ENCODE results near the gene NEK1.

Gene NEK1

GRCh38 chr4:169620880-169621248 lies 8.5 kb upstream of the NEK1 start:
- Histone ChIP-seq H3K27me3 (ENCODE audit: insufficient read depth, low read length, poor library complexity) (no peaks in the 10 kb centered on the region), H3K56ac (ENCODE audit: low read length) (peak overlapping the region; percentile 92), H3K4me2 (ENCODE audit: low read length) (peak overlapping the region; percentile 94), H2BK120ac (ENCODE audit: low read depth, low read length) (no peak overlapping the region), H3K79me2 (ENCODE audit: control insufficient read depth, insufficient read depth, low read length) (peaks cover 24% of the 10 kb centered on the region), H2BK15ac (replicated peaks; ENCODE audit: low read depth) (no peak overlapping the region), H3K18ac (ENCODE audit: low read length) (peak overlapping the region; percentile 34), H4K5ac (ENCODE audit: low read length) (no peak overlapping the region), H3K9ac (ENCODE audit: low read length) (peak overlapping the region; percentile 93), H2BK5ac (ENCODE audit: low read length) (no peak overlapping the region), H3K36me3 (ENCODE audit: control insufficient read depth, insufficient read depth, low read length) (no peaks in the 10 kb centered on the region), H3K23ac (ENCODE audit: low read length) (no peak overlapping the region), H3K4me3 (ENCODE audit: low read length) (peak overlapping the region; percentile 70), H2AK5ac (ENCODE audit: low read length) (no peak overlapping the region), H3K4me1 (ENCODE audit: control insufficient read depth, low read depth, low read length) (peaks cover 2% of the 10 kb centered on the region), H4K8ac (ENCODE audit: low read depth, low read length) (no peak overlapping the region), H3K79me1 (ENCODE audit: low read length) (peaks cover 7% of the 10 kb centered on the region), H3K27ac (ENCODE audit: low read depth, low read length) (peak overlapping the region; percentile 64), H3K4ac (ENCODE audit: low read depth, low read length) (no peak overlapping the region)
- WGBS (ENCODE audit: extremely low coverage, insufficient coverage, low lambda C conversion rate) = no CpG with 5 or more reads among the region's 14 CpGs
- peak; percentile 62 for DNase-seq

- Histone ChIP-seq H3K27ac (ENCODE audit: low read depth, low read length) (peak within 1 kb of the TSS; percentile 64), H2BK5ac (ENCODE audit: low read length) (no peak within 1 kb of the TSS), H3K36me3 (ENCODE audit: control insufficient read depth, insufficient read depth, low read length) (no peaks in the 10 kb centered on the region), H4K8ac (ENCODE audit: low read depth, low read length) (no peak within 1 kb of the TSS), H3K4me2 (ENCODE audit: low read length) (peak within 1 kb of the TSS; percentile 94), H3K27me3 (ENCODE audit: insufficient read depth, low read length, poor library complexity) (no peaks in the 10 kb centered on the region), H2AK5ac (ENCODE audit: low read length) (no peak within 1 kb of the TSS), H3K4me3 (ENCODE audit: low read length) (peak within 1 kb of the TSS; percentile 76), H3K9ac (ENCODE audit: low read length) (peak within 1 kb of the TSS; percentile 93), H3K23ac (ENCODE audit: low read length) (no peak within 1 kb of the TSS), H2BK120ac (ENCODE audit: low read depth, low read length) (no peak within 1 kb of the TSS), H4K5ac (ENCODE audit: low read length) (no peak within 1 kb of the TSS), H3K56ac (ENCODE audit: low read length) (peak within 1 kb of the TSS; percentile 92), H2BK15ac (replicated peaks; ENCODE audit: low read depth) (no peak within 1 kb of the TSS), H3K79me2 (ENCODE audit: control insufficient read depth, insufficient read depth, low read length) (peaks cover 19% of the 10 kb centered on the region), H3K4me1 (ENCODE audit: control insufficient read depth, low read depth, low read length) (peaks cover 2% of the 10 kb centered on the region), H3K79me1 (ENCODE audit: low read length) (peaks cover 4% of the 10 kb centered on the region), H3K18ac (ENCODE audit: low read length) (peak within 1 kb of the TSS; percentile 34), H3K4ac (ENCODE audit: low read depth, low read length) (no peak within 1 kb of the TSS)
- no CpG with 5 or more reads among the region's 67 CpGs for WGBS (ENCODE audit: extremely low coverage, insufficient coverage, low lambda C conversion rate)
- DNase-seq = peak; percentile 99
Observed at GRCh38 chr4:169619958-169620879, 7.8 kb upstream of the NEK1 start, which contains the start of gene CLCN3. Gene CLCN3, plus strand, starts transcription at chr4:169620578. Its CDS starts 15,351 bp downstream, at chr4:169635929.

GRCh38 chr4:169619518-169619957 lies 7.2 kb upstream of the NEK1 start:
- H3K79me1 ChIP-seq (ENCODE audit: low read length) = peaks cover 4% of the 10 kb centered on the region
- H2BK120ac ChIP-seq (ENCODE audit: low read depth, low read length) = no peak overlapping the region
- peak overlapping the region; percentile 83 for H3K9ac ChIP-seq (ENCODE audit: low read length)
- H4K8ac ChIP-seq (ENCODE audit: low read depth, low read length) = no peak overlapping the region
- H3K36me3 ChIP-seq (ENCODE audit: control insufficient read depth, insufficient read depth, low read length) = no peaks in the 10 kb centered on the region
- DNase-seq = peak; percentile 76
- no peak overlapping the region for H3K18ac ChIP-seq (ENCODE audit: low read length)
- H3K4me2 ChIP-seq (ENCODE audit: low read length) = peak overlapping the region; percentile 81
- WGBS (ENCODE audit: extremely low coverage, insufficient coverage, low lambda C conversion rate) = no CpG with 5 or more reads among the region's 12 CpGs
- peaks cover 2% of the 10 kb centered on the region for H3K4me1 ChIP-seq (ENCODE audit: control insufficient read depth, low read depth, low read length)
- H3K79me2 ChIP-seq (ENCODE audit: control insufficient read depth, insufficient read depth, low read length) = peaks cover 16% of the 10 kb centered on the region
- no peak overlapping the region for H2AK5ac ChIP-seq (ENCODE audit: low read length)
- no peak overlapping the region for H3K23ac ChIP-seq (ENCODE audit: low read length)
- H4K5ac ChIP-seq (ENCODE audit: low read length) = no peak overlapping the region
- H3K4ac ChIP-seq (ENCODE audit: low read depth, low read length) = no peak overlapping the region
- peak overlapping the region; percentile 76 for H3K4me3 ChIP-seq (ENCODE audit: low read length)
- no peak overlapping the region for H2BK15ac ChIP-seq (replicated peaks; ENCODE audit: low read depth)
- H3K56ac ChIP-seq (ENCODE audit: low read length) = peak overlapping the region; percentile 85
- no peak overlapping the region for H2BK5ac ChIP-seq (ENCODE audit: low read length)
- no peaks in the 10 kb centered on the region for H3K27me3 ChIP-seq (ENCODE audit: insufficient read depth, low read length, poor library complexity)
- H3K27ac ChIP-seq (ENCODE audit: low read depth, low read length) = peak overlapping the region; percentile 30

- no peaks in the 10 kb centered on the region for H3K36me3 ChIP-seq (ENCODE audit: control insufficient read depth, insufficient read depth, low read length)
- DNase-seq = no peak
- no peak overlapping the region for H3K4me2 ChIP-seq (ENCODE audit: low read length)
- H3K9ac ChIP-seq (ENCODE audit: low read length) = no peak overlapping the region
- H2BK5ac ChIP-seq (ENCODE audit: low read length) = no peak overlapping the region
- no CpG with 5 or more reads among the region's 4 CpGs for WGBS (ENCODE audit: extremely low coverage, insufficient coverage, low lambda C conversion rate)
- no peak overlapping the region for H4K5ac ChIP-seq (ENCODE audit: low read length)
- no peak overlapping the region for H3K23ac ChIP-seq (ENCODE audit: low read length)
- no peak overlapping the region for H3K56ac ChIP-seq (ENCODE audit: low read length)
- H3K4ac ChIP-seq (ENCODE audit: low read depth, low read length) = no peak overlapping the region
- no peak overlapping the region for H2BK15ac ChIP-seq (replicated peaks; ENCODE audit: low read depth)
- no peak overlapping the region for H3K27ac ChIP-seq (ENCODE audit: low read depth, low read length)
- peaks cover 2% of the 10 kb centered on the region for H3K4me1 ChIP-seq (ENCODE audit: control insufficient read depth, low read depth, low read length)
- no peak overlapping the region for H2AK5ac ChIP-seq (ENCODE audit: low read length)
- H4K8ac ChIP-seq (ENCODE audit: low read depth, low read length) = no peak overlapping the region
- H3K79me2 ChIP-seq (ENCODE audit: control insufficient read depth, insufficient read depth, low read length) = peaks cover 16% of the 10 kb centered on the region
- no peaks in the 10 kb centered on the region for H3K27me3 ChIP-seq (ENCODE audit: insufficient read depth, low read length, poor library complexity)
- peaks cover 4% of the 10 kb centered on the region for H3K79me1 ChIP-seq (ENCODE audit: low read length)
- no peak overlapping the region for H3K4me3 ChIP-seq (ENCODE audit: low read length)
- no peak overlapping the region for H3K18ac ChIP-seq (ENCODE audit: low read length)
- no peak overlapping the region for H2BK120ac ChIP-seq (ENCODE audit: low read depth, low read length)
Observed at GRCh38 chr4:169618986-169619385, 6.6 kb upstream of the NEK1 start.

GRCh38 chr4:169618286-169618685 lies 5.9 kb upstream of the NEK1 start:
- H3K23ac ChIP-seq (ENCODE audit: low read length) = no peak overlapping the region
- H3K27ac ChIP-seq (ENCODE audit: low read depth, low read length) = no peak overlapping the region
- H3K36me3 ChIP-seq (ENCODE audit: control insufficient read depth, insufficient read depth, low read length) = no peaks in the 10 kb centered on the region
- no peak overlapping the region for H3K4me3 ChIP-seq (ENCODE audit: low read length)
- no peak overlapping the region for H4K5ac ChIP-seq (ENCODE audit: low read length)
- H2BK5ac ChIP-seq (ENCODE audit: low read length) = no peak overlapping the region
- peaks cover 4% of the 10 kb centered on the region for H3K79me1 ChIP-seq (ENCODE audit: low read length)
- H4K8ac ChIP-seq (ENCODE audit: low read depth, low read length) = no peak overlapping the region
- WGBS (ENCODE audit: extremely low coverage, insufficient coverage, low lambda C conversion rate) = no CpG with 5 or more reads among the region's 3 CpGs
- peaks cover 14% of the 10 kb centered on the region for H3K79me2 ChIP-seq (ENCODE audit: control insufficient read depth, insufficient read depth, low read length)
- no peak overlapping the region for H3K4ac ChIP-seq (ENCODE audit: low read depth, low read length)
- H2BK120ac ChIP-seq (ENCODE audit: low read depth, low read length) = no peak overlapping the region
- no peak overlapping the region for H2AK5ac ChIP-seq (ENCODE audit: low read length)
- no peaks in the 10 kb centered on the region for H3K27me3 ChIP-seq (ENCODE audit: insufficient read depth, low read length, poor library complexity)
- no peak for DNase-seq
- no peak overlapping the region for H3K18ac ChIP-seq (ENCODE audit: low read length)
- no peak overlapping the region for H3K56ac ChIP-seq (ENCODE audit: low read length)
- H3K4me1 ChIP-seq (ENCODE audit: control insufficient read depth, low read depth, low read length) = peaks cover 2% of the 10 kb centered on the region
- H3K4me2 ChIP-seq (ENCODE audit: low read length) = no peak overlapping the region
- no peak overlapping the region for H3K9ac ChIP-seq (ENCODE audit: low read length)
- no peak overlapping the region for H2BK15ac ChIP-seq (replicated peaks; ENCODE audit: low read depth)
